Measurements from ENCODE around the gene PLA2G4F. TPM values are rescaled to one million over a fixed set of nuclear protein-coding genes. Genes with fewer than 3 reads are reported as not detected.

Gene PLA2G4F
- total RNA-seq, 5 donors from 2014 or later (not counting 1 experiment from before 2014, with no cell fraction given) = 0.10 to 0.23 (median 0.16) TPM; not detected in 2

- ChIA-PET CTCF (no interaction called here), POLR2A (no interaction called here)
- ATAC-seq (replicated peaks in 1 of 4) = no peak
- no peak for DNase-seq
- WGBS (ENCODE audit: insufficient coverage) = 98% methylated on average over 5 of the region's 10 CpGs
- Mint-ChIP-seq H3K9me3 (no peaks in the 10 kb centered on the region), H3K36me3 (no peaks in the 10 kb centered on the region), H3K4me1 (no peaks in the 10 kb centered on the region), H3K4me3 (no peak overlapping the region), H3K27ac (no peak overlapping the region), H3K27me3 (no peaks in the 10 kb centered on the region)
- Histone ChIP-seq H3K36me3 (ENCODE audit: control insufficient read depth in 2 of 2, extremely low read depth in 1 of 2, insufficient read depth in 1 of 2, low read length in 1 of 2) (no peaks in the 10 kb centered on the region), H3K27ac (ENCODE audit: low read length) (no peak overlapping the region), H3K4me1 (ENCODE audit: control insufficient read depth in 1 of 2, extremely low read depth in 1 of 2, insufficient read depth in 2 of 2, low read length in 2 of 2) (no peaks in the 10 kb centered on the region), H3K9me3 (no peaks in the 10 kb centered on the region), H3K4me3 (ENCODE audit: control insufficient read depth in 1 of 2, extremely low read depth in 1 of 2, low read length in 1 of 2) (no peak overlapping the region), H3K27me3 (replicated peaks in 1 of 2; ENCODE audit: control insufficient read depth in 2 of 2, extremely low read depth in 1 of 2, insufficient read depth in 2 of 2, low read length in 1 of 2) (peaks cover 0 to 8% of the 10 kb centered on the region in 2 experiments)
Observed at GRCh38 chr15:42151141-42151561, 5.3 kb downstream of the PLA2G4F start.

GRCh38 chr15:42150219-42150970, 6.0 kb downstream of the PLA2G4F start:
- CTCF ChIA-PET = no interaction called here
- no peaks in the 10 kb centered on the region for H3K4me1 Mint-ChIP-seq
- H3K27me3 Mint-ChIP-seq = no peaks in the 10 kb centered on the region
- DNase-seq = no peak
- no peak overlapping the region for H3K27ac ChIP-seq (ENCODE audit: low read length)
- H3K27me3 ChIP-seq (replicated peaks in 1 of 2; ENCODE audit: control insufficient read depth in 2 of 2, extremely low read depth in 1 of 2, insufficient read depth in 2 of 2, low read length in 1 of 2) = peaks cover 0 to 16% of the 10 kb centered on the region in 2 experiments
- POLR2A ChIA-PET = no interaction called here
- H3K4me3 Mint-ChIP-seq = no peak overlapping the region
- no peaks in the 10 kb centered on the region for H3K9me3 Mint-ChIP-seq
- no peak overlapping the region for H3K27ac Mint-ChIP-seq
- H3K4me3 ChIP-seq (ENCODE audit: control insufficient read depth in 1 of 2, extremely low read depth in 1 of 2, low read length in 1 of 2) = no peak overlapping the region
- no peak for ATAC-seq (replicated peaks in 1 of 4)
- WGBS (ENCODE audit: insufficient coverage) = 78% methylated on average over 10 of the region's 17 CpGs
- H3K36me3 Mint-ChIP-seq = no peaks in the 10 kb centered on the region
- H3K36me3 ChIP-seq (ENCODE audit: control insufficient read depth in 2 of 2, extremely low read depth in 1 of 2, insufficient read depth in 1 of 2, low read length in 1 of 2) = no peaks in the 10 kb centered on the region
- no peaks in the 10 kb centered on the region for H3K4me1 ChIP-seq (ENCODE audit: control insufficient read depth in 1 of 2, extremely low read depth in 1 of 2, insufficient read depth in 2 of 2, low read length in 2 of 2)
- no peaks in the 10 kb centered on the region for H3K9me3 ChIP-seq

GRCh38 chr15:42149493-42150218, 6.8 kb downstream of the PLA2G4F start:
- ChIA-PET CTCF (no interaction called here), POLR2A (no interaction called here)
- ATAC-seq (replicated peaks in 1 of 4) (no peak), DNase-seq (no peak)
- Mint-ChIP-seq H3K4me3 (no peak overlapping the region), H3K27ac (no peak overlapping the region), H3K4me1 (no peaks in the 10 kb centered on the region), H3K36me3 (no peaks in the 10 kb centered on the region), H3K27me3 (peaks cover 0 to 4% of the 10 kb centered on the region in 2 donors), H3K9me3 (no peaks in the 10 kb centered on the region)
- no peak overlapping the region for H3K4me3 ChIP-seq (ENCODE audit: control insufficient read depth in 1 of 2, extremely low read depth in 1 of 2, low read length in 1 of 2)
- no peak overlapping the region for H3K27ac ChIP-seq (ENCODE audit: low read length)
- H3K9me3 ChIP-seq = no peaks in the 10 kb centered on the region
- peaks cover 0 to 22% of the 10 kb centered on the region in 2 experiments for H3K27me3 ChIP-seq (replicated peaks in 1 of 2; ENCODE audit: control insufficient read depth in 2 of 2, extremely low read depth in 1 of 2, insufficient read depth in 2 of 2, low read length in 1 of 2)
- H3K36me3 ChIP-seq (ENCODE audit: control insufficient read depth in 2 of 2, extremely low read depth in 1 of 2, insufficient read depth in 1 of 2, low read length in 1 of 2) = no peaks in the 10 kb centered on the region
- H3K4me1 ChIP-seq (ENCODE audit: control insufficient read depth in 1 of 2, extremely low read depth in 1 of 2, insufficient read depth in 2 of 2, low read length in 2 of 2) = no peaks in the 10 kb centered on the region
- WGBS (ENCODE audit: insufficient coverage) = 81% methylated on average over 6 of the region's 14 CpGs

GRCh38 chr15:42148808-42149492, 7.5 kb downstream of the PLA2G4F start:
- Mint-ChIP-seq H3K27ac (no peak overlapping the region), H3K4me1 (no peaks in the 10 kb centered on the region), H3K36me3 (no peaks in the 10 kb centered on the region), H3K9me3 (no peaks in the 10 kb centered on the region), H3K27me3 (peaks cover 0 to 4% of the 10 kb centered on the region in 2 donors), H3K4me3 (no peak overlapping the region)
- H3K27me3 ChIP-seq (replicated peaks in 1 of 2; ENCODE audit: control insufficient read depth in 2 of 2, extremely low read depth in 1 of 2, insufficient read depth in 2 of 2, low read length in 1 of 2) = peaks cover 0 to 26% of the 10 kb centered on the region in 2 experiments
- H3K4me1 ChIP-seq (ENCODE audit: control insufficient read depth in 1 of 2, extremely low read depth in 1 of 2, insufficient read depth in 2 of 2, low read length in 2 of 2) = no peaks in the 10 kb centered on the region
- no peaks in the 10 kb centered on the region for H3K9me3 ChIP-seq
- CTCF ChIA-PET = no interaction called here
- DNase-seq = no peak
- 78% methylated on average over 9 of the region's 12 CpGs for WGBS (ENCODE audit: insufficient coverage)
- H3K4me3 ChIP-seq (ENCODE audit: control insufficient read depth in 1 of 2, extremely low read depth in 1 of 2, low read length in 1 of 2) = no peak overlapping the region
- POLR2A ChIA-PET = no interaction called here
- H3K27ac ChIP-seq (ENCODE audit: low read length) = no peak overlapping the region
- H3K36me3 ChIP-seq (ENCODE audit: control insufficient read depth in 2 of 2, extremely low read depth in 1 of 2, insufficient read depth in 1 of 2, low read length in 1 of 2) = no peaks in the 10 kb centered on the region
- no peak for ATAC-seq (replicated peaks in 1 of 4)

DNA sequence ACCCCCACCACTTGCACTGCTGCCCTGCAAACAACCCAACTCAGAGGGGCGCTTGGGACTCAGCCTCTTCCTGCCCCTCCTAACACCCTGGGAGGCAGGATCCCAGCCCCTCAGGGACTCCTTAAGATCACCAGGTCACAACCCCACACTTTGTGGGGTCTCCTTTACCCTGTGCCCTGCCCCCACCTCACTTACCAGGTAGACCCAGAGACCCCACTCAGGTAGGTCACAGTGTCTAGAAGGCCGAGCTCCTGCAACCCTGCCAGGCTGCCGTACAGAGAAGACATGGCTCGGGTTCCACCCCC, 9.1 kb downstream of the PLA2G4F start:
- H3K4me1 Mint-ChIP-seq = no peaks in the 10 kb centered on the region
- no peak overlapping the region for H3K4me3 Mint-ChIP-seq
- ChIA-PET CTCF (no interaction called here), POLR2A (no interaction called here)
- Histone ChIP-seq H3K36me3 (ENCODE audit: control insufficient read depth in 2 of 2, extremely low read depth in 1 of 2, insufficient read depth in 1 of 2, low read length in 1 of 2) (no peaks in the 10 kb centered on the region), H3K27ac (ENCODE audit: low read length) (no peak overlapping the region), H3K4me3 (ENCODE audit: control insufficient read depth in 1 of 2, extremely low read depth in 1 of 2, low read length in 1 of 2) (no peak overlapping the region), H3K27me3 (replicated peaks in 1 of 2; ENCODE audit: control insufficient read depth in 2 of 2, extremely low read depth in 1 of 2, insufficient read depth in 2 of 2, low read length in 1 of 2) (peaks cover 0 to 27% of the 10 kb centered on the region in 2 experiments), H3K9me3 (no peaks in the 10 kb centered on the region), H3K4me1 (ENCODE audit: control insufficient read depth in 1 of 2, extremely low read depth in 1 of 2, insufficient read depth in 2 of 2, low read length in 2 of 2) (no peaks in the 10 kb centered on the region)
- H3K27me3 Mint-ChIP-seq = peaks cover 0 to 4% of the 10 kb centered on the region in 2 donors
- WGBS (ENCODE audit: insufficient coverage) = 89% methylated on average over 4 of the region's 4 CpGs
- H3K9me3 Mint-ChIP-seq = no peaks in the 10 kb centered on the region
- H3K27ac Mint-ChIP-seq = no peak overlapping the region
- DNase-seq (no peak), ATAC-seq (replicated peaks in 1 of 4) (no peak)
- H3K36me3 Mint-ChIP-seq = no peaks in the 10 kb centered on the region

- Histone ChIP-seq H3K27me3 (replicated peaks in 1 of 2; ENCODE audit: control insufficient read depth in 2 of 2, extremely low read depth in 1 of 2, insufficient read depth in 2 of 2, low read length in 1 of 2) (peaks cover 0 to 31% of the 10 kb centered on the region in 2 experiments), H3K4me1 (ENCODE audit: control insufficient read depth in 1 of 2, extremely low read depth in 1 of 2, insufficient read depth in 2 of 2, low read length in 2 of 2) (no peaks in the 10 kb centered on the region), H3K36me3 (ENCODE audit: control insufficient read depth in 2 of 2, extremely low read depth in 1 of 2, insufficient read depth in 1 of 2, low read length in 1 of 2) (no peaks in the 10 kb centered on the region), H3K27ac (ENCODE audit: low read length) (no peak overlapping the region), H3K4me3 (ENCODE audit: control insufficient read depth in 1 of 2, extremely low read depth in 1 of 2, low read length in 1 of 2) (no peak overlapping the region), H3K9me3 (no peaks in the 10 kb centered on the region)
- ChIA-PET CTCF (no interaction called here), POLR2A (no interaction called here)
- Mint-ChIP-seq H3K36me3 (no peaks in the 10 kb centered on the region), H3K4me3 (no peak overlapping the region), H3K4me1 (no peaks in the 10 kb centered on the region), H3K9me3 (no peaks in the 10 kb centered on the region), H3K27ac (no peak overlapping the region), H3K27me3 (peaks cover 0 to 4% of the 10 kb centered on the region in 2 donors)
- ATAC-seq (replicated peaks in 1 of 4) = no peak
- DNase-seq = no peak
- 100% methylated on average over 4 of the region's 24 CpGs for WGBS (ENCODE audit: insufficient coverage)
Observed at GRCh38 chr15:42146551-42147430, 9.6 kb downstream of the PLA2G4F start.
